Vagina (tissue), 2 donors: ENCODE results near the gene SPINK7.
"Not testable (repeated sequence)": the region's sequence is repeated elsewhere in the genome, so short reads cannot be mapped to it uniquely, and the experiment has no call there.

ENCODE experiments used
- POLR2A ChIP-seq, 2 donors: fragments of 450-650 bp; IDR thresholded peaks; one replicate each; pipeline ENCODE4 v1.6.1; 2017; ENCODE audit warnings: antibody characterized with exemption in 2 of 2, mild to moderate bottlenecking in 2 of 2, moderate library complexity in 2 of 2
- TF ChIP-seq, protein P1 (sequence below), 3 experiments: fragments of 450-650 bp in 2 of 3; fragments of 200-600 bp in 1 of 3; sonication (generic) in 1 of 3; IDR thresholded peaks; one replicate each; pipeline ENCODE4 v1.5.1; 2017 to 2019; ENCODE audit warnings: antibody characterized with exemption in 3 of 3, mild to moderate bottlenecking in 2 of 3, moderate library complexity in 2 of 3

DNA sequence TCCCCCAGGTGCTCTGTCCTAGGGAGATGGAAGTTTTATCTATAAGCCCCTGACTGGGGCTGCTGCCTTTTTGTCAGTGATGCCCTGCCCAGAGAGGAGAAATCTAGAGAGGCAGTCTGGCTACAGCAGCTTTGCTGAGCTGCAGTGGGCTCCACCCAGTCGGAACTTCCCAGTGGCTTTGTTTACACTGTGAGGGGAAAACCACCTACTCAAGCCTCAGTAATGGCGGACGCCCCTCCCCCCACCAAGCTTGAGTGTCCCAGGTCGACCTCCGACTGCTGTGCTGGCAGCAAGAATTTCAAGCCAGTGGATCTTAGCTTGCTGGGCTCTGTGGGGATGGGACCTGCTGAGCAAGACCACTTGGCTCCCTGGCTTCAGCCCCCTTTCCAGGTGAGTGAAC, 31.3 kb upstream of the SPINK7 start:
- TF ChIP-seq, protein P1, sequence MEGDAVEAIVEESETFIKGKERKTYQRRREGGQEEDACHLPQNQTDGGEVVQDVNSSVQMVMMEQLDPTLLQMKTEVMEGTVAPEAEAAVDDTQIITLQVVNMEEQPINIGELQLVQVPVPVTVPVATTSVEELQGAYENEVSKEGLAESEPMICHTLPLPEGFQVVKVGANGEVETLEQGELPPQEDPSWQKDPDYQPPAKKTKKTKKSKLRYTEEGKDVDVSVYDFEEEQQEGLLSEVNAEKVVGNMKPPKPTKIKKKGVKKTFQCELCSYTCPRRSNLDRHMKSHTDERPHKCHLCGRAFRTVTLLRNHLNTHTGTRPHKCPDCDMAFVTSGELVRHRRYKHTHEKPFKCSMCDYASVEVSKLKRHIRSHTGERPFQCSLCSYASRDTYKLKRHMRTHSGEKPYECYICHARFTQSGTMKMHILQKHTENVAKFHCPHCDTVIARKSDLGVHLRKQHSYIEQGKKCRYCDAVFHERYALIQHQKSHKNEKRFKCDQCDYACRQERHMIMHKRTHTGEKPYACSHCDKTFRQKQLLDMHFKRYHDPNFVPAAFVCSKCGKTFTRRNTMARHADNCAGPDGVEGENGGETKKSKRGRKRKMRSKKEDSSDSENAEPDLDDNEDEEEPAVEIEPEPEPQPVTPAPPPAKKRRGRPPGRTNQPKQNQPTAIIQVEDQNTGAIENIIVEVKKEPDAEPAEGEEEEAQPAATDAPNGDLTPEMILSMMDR (IDR thresholded peaks at IDR 0.05), result not testable (repeated sequence)
- not testable (repeated sequence) for TF ChIP-seq POLR2A (IDR thresholded peaks at IDR 0.05)
